HG03196 (cell line): ENCODE data around the gene POLR3G.

ENCODE experiments used
- ATAC-seq: cut with Tn5 transposase; IDR thresholded peaks from one replicate; pipeline ENCODE4 v1.9.1; 2021; ENCODE audit not compliant: unreplicated experiment

POLR3G gene

GRCh38 chr5:90495146-90495545 lies 20.5 kb downstream of the POLR3G start:
- ATAC-seq: no peak

GRCh38 chr5:90503596-90503995 lies 28.9 kb downstream of the POLR3G start:
- ATAC-seq: no peak

- no peak for ATAC-seq
Observed at GRCh38 chr5:90504743-90505142, 30.1 kb downstream of the POLR3G start.

GRCh38 chr5:90506221-90506620 lies 31.6 kb downstream of the POLR3G start:
- no peak for ATAC-seq

- no peak for ATAC-seq
Observed at GRCh38 chr5:90510438-90510837, 35.8 kb downstream of the POLR3G start.

- ATAC-seq: no peak
Observed at GRCh38 chr5:90514520-90514919, 39.9 kb downstream of the POLR3G start.

GRCh38 chr5:90518661-90519060 lies 44.0 kb downstream of the POLR3G start:
- no peak for ATAC-seq

- no peak for ATAC-seq
Observed at GRCh38 chr5:90519081-90519480, 44.4 kb downstream of the POLR3G start.

GRCh38 chr5:90528601-90529193 lies 54.0 kb downstream of the POLR3G start:
- peak; percentile 0 for ATAC-seq

GRCh38 chr5:90529194-90529938 lies 54.7 kb downstream of the POLR3G start, which contains the start of gene LYSMD3:
LYSMD3 (minus strand) TSS chr5:90529584; CDS start chr5:90525289, 4,295 bp downstream.
- ATAC-seq: peak; percentile 93

- ATAC-seq: peak; percentile 48
Observed at GRCh38 chr5:90529939-90530677, 55.4 kb downstream of the POLR3G start.

- no peak for ATAC-seq
Observed at GRCh38 chr5:90530736-90531487, 56.2 kb downstream of the POLR3G start.

GRCh38 chr5:90533794-90534193 lies 59.1 kb downstream of the POLR3G start:
- ATAC-seq: no peak

GRCh38 chr5:90534922-90535321 lies 60.3 kb downstream of the POLR3G start:
- no peak for ATAC-seq

GRCh38 chr5:90542827-90543519 lies 68.3 kb downstream of the POLR3G start:
- ATAC-seq: no peak

GRCh38 chr5:90545511-90545910 lies 70.8 kb downstream of the POLR3G start:
- no peak for ATAC-seq

- ATAC-seq: no peak
Observed at GRCh38 chr5:90546216-90546837, 71.7 kb downstream of the POLR3G start.

- ATAC-seq: no peak
Observed at GRCh38 chr5:90547072-90547536, 72.4 kb downstream of the POLR3G start.

- ATAC-seq: no peak
Observed at GRCh38 chr5:90548069-90548593, 73.5 kb downstream of the POLR3G start.

GRCh38 chr5:90549223-90549622 lies 74.6 kb downstream of the POLR3G start:
- no peak for ATAC-seq
